LNCAP (cell line): ENCODE results near the gene FBXO42.

Experiments
- CTCF ChIP-seq: fragments of 450-650 bp; IDR thresholded peaks from 2 replicates; pipeline ENCODE4 v1.5.1; 2017; ENCODE audit warnings: mild to moderate bottlenecking

Gene FBXO42

GRCh38 chr1:16380868-16381267, 28.6 kb upstream of the FBXO42 start:
- no peak for TF ChIP-seq CTCF

- no peak for TF ChIP-seq CTCF
Observed at GRCh38 chr1:16378443-16378842, 26.2 kb upstream of the FBXO42 start.

GRCh38 chr1:16376971-16377370, 24.7 kb upstream of the FBXO42 start:
- TF ChIP-seq CTCF: no peak

GRCh38 chr1:16375521-16376340, 23.5 kb upstream of the FBXO42 start:
- TF ChIP-seq CTCF: no peak

- no peak for TF ChIP-seq CTCF
Observed at GRCh38 chr1:16374266-16374665, 22.0 kb upstream of the FBXO42 start.

- TF ChIP-seq CTCF: no peak
Observed at GRCh38 chr1:16372535-16373285, 20.4 kb upstream of the FBXO42 start.

- TF ChIP-seq CTCF: no peak
Observed at GRCh38 chr1:16371725-16372124, 19.4 kb upstream of the FBXO42 start.
